DOHH2 (cell line): ENCODE results near the gene SIGLEC7.
A peak's percentile ranks its signal among the peaks of the same experiment; 100 is the strongest.
"Not testable (repeated sequence)": the region's sequence is repeated elsewhere in the genome, so short reads cannot be mapped to it uniquely, and the experiment has no call there.

Source experiments
- H3F3A ChIP-seq: fragments of 200-600 bp; sonication (generic), shearing (Covaris generic); 2 replicates; pipeline ENCODE4 v1.6.0; 2016; ENCODE audit warnings: antibody characterized with exemption, mild to moderate bottlenecking; ENCODE audit not compliant: control insufficient read depth, insufficient read depth
- H3K27ac ChIP-seq: fragments of 200-600 bp; sonication (generic); 2 replicates; pipeline ENCODE4 v1.5.1; 2014; ENCODE audit warnings: low read depth, mild to moderate bottlenecking, low read length, moderate library complexity
- H3K27me3 ChIP-seq: fragments of 200-600 bp; sonication (generic); 2 replicates; pipeline ENCODE4 v1.6.1; 2014; ENCODE audit warnings: mild to moderate bottlenecking, low read length, mixed read lengths; ENCODE audit not compliant: control insufficient read depth
- H3K36me3 ChIP-seq: fragments of 200-600 bp; sonication (generic); 2 replicates; pipeline ENCODE4 v1.6.1; 2014; ENCODE audit warnings: mild to moderate bottlenecking, low read length, moderate library complexity, mixed read lengths; ENCODE audit not compliant: control insufficient read depth
- H3K4me1 ChIP-seq: fragments of 200-600 bp; sonication (generic); 2 replicates; pipeline ENCODE4 v1.6.1; 2014; ENCODE audit warnings: mild to moderate bottlenecking, low read length, mixed read lengths; ENCODE audit not compliant: control insufficient read depth
- H3K4me2 ChIP-seq: fragments of 200-600 bp; sonication (generic); 2 replicates; pipeline ENCODE4 v1.6.0; 2014; ENCODE audit warnings: mild to moderate bottlenecking, low read length, moderate library complexity
- H3K4me3 ChIP-seq: fragments of 200-600 bp; sonication (generic); 2 replicates; pipeline ENCODE4 v1.5.1; 2014; ENCODE audit warnings: mild to moderate bottlenecking, low read length, mixed read lengths
- H3K79me2 ChIP-seq: fragments of 200-600 bp; sonication (generic); 2 replicates; pipeline ENCODE4 v1.6.1; 2014; ENCODE audit warnings: mild to moderate bottlenecking, low read length, mixed read lengths; ENCODE audit not compliant: control insufficient read depth
- H3K9me2 ChIP-seq: fragments of 200-600 bp; sonication (generic); replicated peaks from 2 replicates; pipeline ENCODE4 v1.6.1; 2014; ENCODE audit warnings: mild to moderate bottlenecking, low read length, mixed read lengths; ENCODE audit not compliant: control insufficient read depth
- H3K9me3 ChIP-seq: fragments of 200-600 bp; sonication (generic); 2 replicates; pipeline ENCODE4 v1.6.1; 2014; ENCODE audit warnings: antibody characterized with exemption, low read length, mixed read lengths; ENCODE audit not compliant: control insufficient read depth, insufficient read depth
- H4K20me1 ChIP-seq: fragments of 200-600 bp; sonication (generic); 2 replicates; pipeline ENCODE4 v1.6.0; 2014; ENCODE audit warnings: low read depth, mild to moderate bottlenecking, antibody characterized with exemption, low read length, moderate library complexity; ENCODE audit not compliant: control insufficient read depth, insufficient read depth
- EZH2phosphoT487 ChIP-seq: fragments of 200-600 bp; sonication (generic); IDR thresholded peaks from 2 replicates; pipeline ENCODE4 v1.6.1; 2017; ENCODE audit warnings: borderline replicate concordance, mild to moderate bottlenecking, antibody characterized with exemption, low read length, moderate library complexity, mixed read lengths
- TF ChIP-seq, protein P1 (sequence below): fragments of 200-600 bp; sonication (generic); IDR thresholded peaks from one replicate; pipeline ENCODE4 v1.5.1; 2014; ENCODE audit warnings: antibody characterized with exemption, mild to moderate bottlenecking, low read depth, low read length; ENCODE audit not compliant: poor library complexity, severe bottlenecking

SIGLEC7 gene

DNA sequence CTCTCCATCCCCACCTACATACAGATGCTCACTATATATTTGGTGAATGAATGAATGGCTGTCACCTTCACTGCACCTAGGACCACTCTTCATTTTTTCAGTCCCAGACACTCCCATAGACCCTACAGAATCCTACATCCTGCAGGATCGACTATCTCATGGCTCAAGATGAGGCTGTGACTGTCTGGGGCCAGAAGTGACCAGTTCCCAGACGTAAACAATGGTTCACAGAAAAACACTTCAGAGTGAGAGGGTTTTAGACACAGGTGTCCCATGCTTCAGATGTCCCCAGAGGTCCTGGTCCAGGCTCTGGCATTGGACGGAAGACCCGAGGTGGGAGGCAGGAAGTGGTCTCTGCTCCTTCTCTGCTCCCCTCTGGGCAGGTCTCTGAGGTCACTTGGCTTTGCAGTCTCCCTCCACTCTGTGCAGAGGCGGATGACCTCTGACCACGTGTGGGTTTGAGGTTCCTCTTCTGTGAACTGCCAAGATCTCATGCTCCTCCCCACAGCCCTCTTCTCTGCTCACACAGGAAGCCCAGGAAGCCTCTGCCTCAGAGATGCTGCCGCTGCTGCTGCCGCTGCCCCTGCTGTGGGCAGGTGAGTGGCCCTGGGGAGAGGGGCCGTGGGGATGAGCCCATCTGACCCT is 24.9 kb downstream of the SIGLEC7 start:
- H3K4me1 ChIP-seq = peaks cover 9% of the 10 kb centered on the region
- no peaks in the 10 kb centered on the region for H3K9me2 ChIP-seq
- no peak overlapping the region for H3K4me3 ChIP-seq
- no peak overlapping the region for H3K27ac ChIP-seq
- H3K36me3 ChIP-seq = no peaks in the 10 kb centered on the region
- TF ChIP-seq, protein P1, sequence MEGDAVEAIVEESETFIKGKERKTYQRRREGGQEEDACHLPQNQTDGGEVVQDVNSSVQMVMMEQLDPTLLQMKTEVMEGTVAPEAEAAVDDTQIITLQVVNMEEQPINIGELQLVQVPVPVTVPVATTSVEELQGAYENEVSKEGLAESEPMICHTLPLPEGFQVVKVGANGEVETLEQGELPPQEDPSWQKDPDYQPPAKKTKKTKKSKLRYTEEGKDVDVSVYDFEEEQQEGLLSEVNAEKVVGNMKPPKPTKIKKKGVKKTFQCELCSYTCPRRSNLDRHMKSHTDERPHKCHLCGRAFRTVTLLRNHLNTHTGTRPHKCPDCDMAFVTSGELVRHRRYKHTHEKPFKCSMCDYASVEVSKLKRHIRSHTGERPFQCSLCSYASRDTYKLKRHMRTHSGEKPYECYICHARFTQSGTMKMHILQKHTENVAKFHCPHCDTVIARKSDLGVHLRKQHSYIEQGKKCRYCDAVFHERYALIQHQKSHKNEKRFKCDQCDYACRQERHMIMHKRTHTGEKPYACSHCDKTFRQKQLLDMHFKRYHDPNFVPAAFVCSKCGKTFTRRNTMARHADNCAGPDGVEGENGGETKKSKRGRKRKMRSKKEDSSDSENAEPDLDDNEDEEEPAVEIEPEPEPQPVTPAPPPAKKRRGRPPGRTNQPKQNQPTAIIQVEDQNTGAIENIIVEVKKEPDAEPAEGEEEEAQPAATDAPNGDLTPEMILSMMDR = no peak
- no peaks in the 10 kb centered on the region for H3F3A ChIP-seq
- H4K20me1 ChIP-seq = no peaks in the 10 kb centered on the region
- H3K9me3 ChIP-seq = no peaks in the 10 kb centered on the region
- peaks cover 31% of the 10 kb centered on the region for H3K27me3 ChIP-seq
- H3K79me2 ChIP-seq = no peaks in the 10 kb centered on the region
- H3K4me2 ChIP-seq = peak overlapping the region; percentile 2; the same call in 1 of the 2 replicates

DNA sequence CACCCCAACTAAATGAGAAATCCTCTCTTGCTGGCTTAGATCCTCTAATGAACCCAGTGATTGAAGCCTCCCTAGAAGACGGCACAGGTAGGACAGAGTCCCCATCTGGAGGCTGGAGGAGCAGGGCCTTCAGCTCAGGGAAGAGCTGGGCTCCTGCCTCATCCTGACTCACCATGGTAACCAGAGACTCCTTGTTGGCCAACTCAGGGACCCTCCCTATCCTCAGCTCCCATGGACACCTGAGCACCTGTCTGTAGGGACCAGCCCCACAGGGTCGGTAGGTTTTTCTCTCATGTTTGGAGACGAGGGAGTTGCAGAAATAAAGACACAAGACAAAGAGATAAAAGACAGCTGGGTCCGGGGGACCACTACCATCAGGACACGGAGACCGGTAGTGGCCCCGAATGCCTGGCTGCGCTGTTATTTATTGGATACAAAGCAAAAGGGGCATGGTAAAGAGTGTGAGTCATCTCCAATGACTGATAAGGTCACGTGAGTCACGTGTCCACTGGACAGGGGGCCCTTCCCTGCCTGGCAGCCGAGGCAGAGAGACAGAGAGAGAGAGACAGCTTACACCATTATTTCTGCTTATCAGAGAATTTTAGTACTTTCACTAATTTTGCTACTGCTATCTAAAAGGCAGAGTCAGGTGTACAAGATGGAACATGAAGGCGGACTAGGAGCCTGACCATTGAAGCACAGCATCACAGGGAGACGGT is 26.6 kb downstream of the SIGLEC7 start:
- no peak overlapping the region for H3K4me3 ChIP-seq
- H3K9me2 ChIP-seq = no peaks in the 10 kb centered on the region
- peaks cover 34% of the 10 kb centered on the region for H3K27me3 ChIP-seq

DNA sequence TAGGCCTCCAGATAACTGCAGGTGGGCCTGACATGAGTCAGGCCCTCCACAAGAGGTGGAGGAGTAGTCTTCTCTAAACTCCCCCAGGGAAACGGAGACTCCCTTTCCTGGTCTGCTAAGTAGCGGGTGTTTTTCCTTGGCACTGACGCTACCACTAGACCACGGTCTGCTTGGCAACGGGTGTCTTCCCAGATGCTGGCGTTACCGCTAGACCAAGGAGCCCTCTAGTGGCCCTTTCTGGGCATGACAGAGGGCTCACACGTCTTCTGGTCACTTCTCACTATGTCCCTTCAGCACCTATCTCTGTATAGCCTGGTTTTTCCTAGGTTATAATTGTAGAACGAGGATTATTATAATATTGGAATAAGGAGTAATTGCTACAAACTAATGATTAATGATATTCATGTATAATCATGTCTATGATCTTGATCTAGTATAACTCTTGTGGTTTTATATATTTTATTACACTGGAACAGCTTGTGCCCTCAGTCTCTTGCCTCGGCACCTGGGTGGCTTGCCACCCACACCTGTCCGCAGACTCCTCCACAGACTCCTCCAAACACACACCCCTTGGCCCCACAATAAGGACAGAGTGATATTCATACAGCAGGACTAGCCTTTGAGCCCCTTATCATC is 27.3 kb downstream of the SIGLEC7 start:
- H3K27ac ChIP-seq, H3F3A ChIP-seq, H4K20me1 ChIP-seq, H3K79me2 ChIP-seq, H3K9me2 ChIP-seq, H3K36me3 ChIP-seq, H3K9me3 ChIP-seq, H3K4me3 ChIP-seq, H3K4me1 ChIP-seq: not testable (repeated sequence)
- TF ChIP-seq, protein P1 = peak; percentile 77
- H3K4me2 ChIP-seq = peak overlapping the region; percentile 11; the same call in 1 of the 2 replicates
- H3K27me3 ChIP-seq = peaks cover 38% of the 10 kb centered on the region

More for the DNA sequence above, 26.6 kb downstream of the SIGLEC7 start:
- Histone ChIP-seq H3K36me3 (no peaks in the 10 kb centered on the region), H3K4me1 (peaks cover 9% of the 10 kb centered on the region), H3F3A (no peaks in the 10 kb centered on the region), H3K4me2 (peak overlapping the region; percentile 11; the same call in 1 of the 2 replicates), H3K27ac (no peak overlapping the region), H3K79me2 (no peaks in the 10 kb centered on the region), H3K9me3 (no peaks in the 10 kb centered on the region), H4K20me1 (no peaks in the 10 kb centered on the region)
- TF ChIP-seq, protein P1 = no peak
- TF ChIP-seq EZH2phosphoT487 = no peak
